Ectodermal cell (in vitro differentiated cells): ENCODE results near the gene ENOX1.

Source experiments
- H3K27ac ChIP-seq: 2 replicates; pipeline ENCODE4 v1.7.0; 2013; ENCODE audit warnings: mild to moderate bottlenecking, low read depth, low read length; ENCODE audit not compliant: insufficient read depth, poor library complexity, severe bottlenecking
- H3K27me3 ChIP-seq: 2 replicates; pipeline ENCODE4 v1.7.0; 2013; ENCODE audit warnings: mild to moderate bottlenecking, low read length; ENCODE audit not compliant: insufficient read depth, control insufficient read depth, poor library complexity, severe bottlenecking
- H3K36me3 ChIP-seq: one replicate; pipeline ENCODE4 v1.7.0; 2013; ENCODE audit warnings: low read length; ENCODE audit not compliant: control insufficient read depth, insufficient read depth
- H3K4me1 ChIP-seq: one replicate; pipeline ENCODE4 v1.7.0; 2013; ENCODE audit warnings: low read length; ENCODE audit not compliant: control insufficient read depth, insufficient read depth
- H3K4me3 ChIP-seq: 2 replicates; pipeline ENCODE4 v1.7.0; 2013; ENCODE audit warnings: low read depth, low read length, control low read depth; ENCODE audit not compliant: insufficient read depth
- H3K9me3 ChIP-seq: 2 replicates; pipeline ENCODE4 v1.7.0; 2013; ENCODE audit warnings: mild to moderate bottlenecking, low read length, moderate library complexity; ENCODE audit not compliant: control insufficient read depth
- WGBS, 2 experiments: methylation state at CpG; one replicate each; pipeline ENCODE4 v1.1.7; 2013; ENCODE audit warnings: missing lambda C conversion rate in 2 of 2; 5-methylcytosine and 5-hydroxymethylcytosine counted together

Gene ENOX1

GRCh38 chr13:43379738-43380137 is 407.0 kb downstream of the ENOX1 start:
- WGBS, 2 experiments = no CpG with 5 or more reads among the region's 1 CpG
- no peak overlapping the region for H3K27ac ChIP-seq
- no peaks in the 10 kb centered on the region for H3K27me3 ChIP-seq
- no peaks in the 10 kb centered on the region for H3K36me3 ChIP-seq
- H3K4me1 ChIP-seq = peaks cover 9% of the 10 kb centered on the region
- H3K4me3 ChIP-seq = no peak overlapping the region
- no peaks in the 10 kb centered on the region for H3K9me3 ChIP-seq

DNA sequence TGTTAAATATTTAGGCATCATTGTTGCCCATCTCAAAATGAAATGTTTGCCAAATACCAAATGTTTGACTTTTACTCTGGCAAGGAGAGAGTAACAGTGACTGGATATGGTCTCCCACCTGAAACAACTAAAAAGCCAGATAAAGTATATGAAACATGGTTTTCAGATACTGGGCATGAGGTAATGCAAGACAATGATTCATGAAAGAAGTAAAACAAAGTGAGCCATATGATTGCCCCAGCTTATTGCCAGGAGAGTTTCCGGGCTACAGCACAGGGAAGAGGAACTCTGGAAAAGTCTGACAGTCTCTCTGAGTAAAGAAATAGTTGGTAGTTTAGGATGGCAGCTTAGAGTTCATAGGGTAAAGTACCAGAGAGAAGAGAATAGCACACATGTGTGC is 408.8 kb downstream of the ENOX1 start:
- Histone ChIP-seq H3K9me3 (no peaks in the 10 kb centered on the region), H3K27me3 (no peaks in the 10 kb centered on the region), H3K4me3 (no peak overlapping the region), H3K27ac (no peak overlapping the region), H3K4me1 (no peaks in the 10 kb centered on the region), H3K36me3 (no peaks in the 10 kb centered on the region)
- 88 to 96% methylated on average over 1 of the region's 1 CpG for WGBS, 2 experiments

DNA sequence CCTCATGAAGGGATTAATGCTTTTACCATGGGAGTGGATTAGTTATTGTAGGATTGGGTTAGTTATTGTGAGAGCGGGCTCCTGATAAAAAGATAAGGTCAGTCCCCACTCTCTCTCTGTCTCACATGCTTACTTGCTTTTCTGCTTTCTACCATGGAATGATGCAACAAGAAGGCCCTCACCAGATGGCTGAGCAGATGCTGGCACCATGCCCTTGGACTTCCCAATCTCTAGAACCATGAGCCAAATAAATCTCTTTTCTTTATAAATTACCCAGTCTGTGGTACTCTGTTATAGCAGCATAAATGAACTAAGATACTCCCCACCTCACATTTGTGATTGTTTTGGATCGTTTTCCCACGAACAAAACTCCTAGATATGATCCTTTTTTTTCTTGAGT is 409.6 kb downstream of the ENOX1 start:
- H3K36me3 ChIP-seq = no peaks in the 10 kb centered on the region
- H3K27me3 ChIP-seq = no peaks in the 10 kb centered on the region
- no peak overlapping the region for H3K27ac ChIP-seq
- H3K9me3 ChIP-seq = no peaks in the 10 kb centered on the region
- H3K4me1 ChIP-seq = no peaks in the 10 kb centered on the region
- 99 to 100% methylated on average over 2 to 3 of the region's 3 CpGs for WGBS, 2 experiments
- no peak overlapping the region for H3K4me3 ChIP-seq

DNA sequence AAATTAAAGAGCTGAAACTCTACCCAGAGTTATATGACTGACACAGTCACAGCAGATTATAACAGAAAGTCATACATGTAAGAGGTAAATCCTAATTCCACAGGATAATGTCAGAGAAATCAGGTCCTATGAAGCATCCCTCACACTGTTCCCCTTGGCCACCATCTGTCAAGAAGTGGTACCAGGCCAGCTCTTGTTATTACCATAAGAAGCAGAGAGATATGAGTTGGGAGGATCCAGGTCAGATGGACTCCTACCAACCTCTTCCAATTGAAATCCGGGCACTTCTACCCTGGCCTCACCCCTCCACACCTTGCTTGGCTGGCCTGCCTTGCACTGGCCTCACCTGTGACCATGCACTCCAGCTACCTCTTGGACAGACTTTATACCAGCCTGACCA is 410.2 kb downstream of the ENOX1 start:
- Histone ChIP-seq H3K36me3 (no peaks in the 10 kb centered on the region), H3K27me3 (no peaks in the 10 kb centered on the region), H3K4me1 (no peaks in the 10 kb centered on the region), H3K9me3 (no peaks in the 10 kb centered on the region), H3K27ac (no peak overlapping the region), H3K4me3 (no peak overlapping the region)
- WGBS, 2 experiments = 91 to 94% methylated on average over 1 of the region's 1 CpG

- Histone ChIP-seq H3K4me1 (no peaks in the 10 kb centered on the region), H3K27me3 (no peaks in the 10 kb centered on the region), H3K36me3 (no peaks in the 10 kb centered on the region), H3K9me3 (no peaks in the 10 kb centered on the region), H3K4me3 (no peak overlapping the region), H3K27ac (no peak overlapping the region)
- WGBS, 2 experiments = 88 to 92% methylated on average over 2 of the region's 2 CpGs
Measured at GRCh38 chr13:43375797-43376465, 410.8 kb downstream of the ENOX1 start.

- Histone ChIP-seq H3K27me3 (no peaks in the 10 kb centered on the region), H3K9me3 (no peaks in the 10 kb centered on the region), H3K27ac (no peak overlapping the region), H3K4me3 (no peak overlapping the region), H3K4me1 (no peaks in the 10 kb centered on the region), H3K36me3 (no peaks in the 10 kb centered on the region)
- 91 to 93% methylated on average over 1 of the region's 1 CpG for WGBS, 2 experiments
Measured at GRCh38 chr13:43374621-43375020, 412.2 kb downstream of the ENOX1 start.

GRCh38 chr13:43373400-43373799 is 413.4 kb downstream of the ENOX1 start:
- Histone ChIP-seq H3K27me3 (no peaks in the 10 kb centered on the region), H3K36me3 (no peaks in the 10 kb centered on the region)

GRCh38 chr13:43370842-43371241 is 415.9 kb downstream of the ENOX1 start:
- H3K4me1 ChIP-seq = no peaks in the 10 kb centered on the region
- no peaks in the 10 kb centered on the region for H3K27me3 ChIP-seq
- no peak overlapping the region for H3K4me3 ChIP-seq
- no peak overlapping the region for H3K27ac ChIP-seq
- H3K36me3 ChIP-seq = no peaks in the 10 kb centered on the region
- no peaks in the 10 kb centered on the region for H3K9me3 ChIP-seq
- WGBS, 2 experiments = 84 to 94% methylated on average over 5 to 6 of the region's 6 CpGs

More at GRCh38 chr13:43373400-43373799, 413.4 kb downstream of the ENOX1 start:
- no peaks in the 10 kb centered on the region for H3K9me3 ChIP-seq
- WGBS, 2 experiments = 86 to 90% methylated on average over 4 of the region's 4 CpGs
- H3K4me1 ChIP-seq = no peaks in the 10 kb centered on the region
- no peak overlapping the region for H3K27ac ChIP-seq
- H3K4me3 ChIP-seq = no peak overlapping the region

DNA sequence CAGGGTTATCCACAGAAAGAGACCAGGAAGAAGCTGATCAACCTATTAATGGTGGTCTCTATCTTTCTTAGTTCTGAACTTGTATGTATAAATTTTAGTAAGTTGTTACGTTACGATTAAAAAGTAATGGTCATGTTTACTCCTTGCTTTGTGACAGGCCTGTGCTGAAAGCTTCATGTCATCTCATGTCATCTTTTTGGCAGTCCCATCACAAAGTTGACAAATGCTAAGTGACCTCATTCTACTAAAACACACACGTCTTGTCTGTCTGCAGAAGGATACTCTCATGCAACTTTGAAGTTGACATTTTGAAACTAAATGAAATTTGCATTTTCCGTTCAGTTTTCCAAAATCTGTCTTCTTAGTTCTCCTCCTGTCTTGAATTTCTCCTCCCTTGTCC is 417.5 kb downstream of the ENOX1 start:
- WGBS, 2 experiments = 69 to 71% methylated on average over 4 of the region's 4 CpGs
- no peak overlapping the region for H3K27ac ChIP-seq
- H3K36me3 ChIP-seq = no peaks in the 10 kb centered on the region
- no peaks in the 10 kb centered on the region for H3K9me3 ChIP-seq
- H3K27me3 ChIP-seq = no peaks in the 10 kb centered on the region
- peaks cover 8% of the 10 kb centered on the region for H3K4me1 ChIP-seq
- H3K4me3 ChIP-seq = no peak overlapping the region

DNA sequence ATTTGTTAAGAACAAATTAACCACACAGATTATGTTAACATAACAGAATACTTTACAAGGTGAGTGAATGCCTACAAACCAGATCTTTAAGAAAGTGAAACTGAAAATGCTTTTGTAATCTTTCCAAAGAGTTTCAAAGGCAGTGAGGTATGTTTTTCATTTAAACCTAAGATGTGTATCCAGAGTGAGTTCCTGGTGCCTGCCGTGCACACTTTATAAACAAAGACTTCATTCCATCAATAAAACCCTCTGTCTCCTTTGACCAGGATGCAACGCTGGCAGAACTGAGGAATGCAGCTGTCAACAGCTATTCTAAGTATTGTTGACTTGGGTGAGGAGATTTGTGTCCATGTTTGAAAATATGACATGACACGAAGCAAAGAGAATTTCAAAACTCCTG is 418.8 kb downstream of the ENOX1 start:
- Histone ChIP-seq H3K4me1 (peaks cover 16% of the 10 kb centered on the region), H3K36me3 (no peaks in the 10 kb centered on the region), H3K27me3 (no peaks in the 10 kb centered on the region), H3K27ac (no peak overlapping the region), H3K9me3 (no peaks in the 10 kb centered on the region), H3K4me3 (no peak overlapping the region)
- WGBS, 2 experiments = 61 to 80% methylated on average over 3 of the region's 3 CpGs

DNA sequence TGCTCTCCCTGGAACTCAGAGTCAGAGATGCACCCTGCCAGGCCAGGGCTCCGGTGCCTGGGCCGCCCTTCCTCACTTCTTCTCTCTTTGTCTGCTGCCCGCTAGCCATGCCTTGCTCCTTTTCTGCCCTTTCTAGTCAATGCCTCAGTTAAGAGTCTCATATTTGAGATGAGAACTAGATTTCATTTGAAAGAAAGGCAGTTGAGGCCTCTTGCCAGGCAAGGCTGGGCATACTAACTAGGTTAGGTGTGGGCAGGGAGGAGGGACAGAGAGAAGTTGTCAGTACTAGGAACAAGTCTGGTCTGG is 421.8 kb downstream of the ENOX1 start:
- WGBS, 2 experiments = 49 to 60% methylated on average over 3 of the region's 3 CpGs
- Histone ChIP-seq H3K27ac (no peak overlapping the region), H3K4me1 (peaks cover 19% of the 10 kb centered on the region)

More for the DNA sequence above, 421.8 kb downstream of the ENOX1 start:
- Histone ChIP-seq H3K36me3 (no peaks in the 10 kb centered on the region), H3K4me3 (no peak overlapping the region), H3K27me3 (no peaks in the 10 kb centered on the region), H3K9me3 (no peaks in the 10 kb centered on the region)
